Measurements from ENCODE around the gene TOR1A. TPM values are rescaled to one million over a fixed set of nuclear protein-coding genes. Genes with fewer than 3 reads are reported as not detected.

The TOR1A gene
- total and polyA plus RNA-seq, 5 donors, result 16.1 to 22.4 (median 18.8) TPM

DNA sequence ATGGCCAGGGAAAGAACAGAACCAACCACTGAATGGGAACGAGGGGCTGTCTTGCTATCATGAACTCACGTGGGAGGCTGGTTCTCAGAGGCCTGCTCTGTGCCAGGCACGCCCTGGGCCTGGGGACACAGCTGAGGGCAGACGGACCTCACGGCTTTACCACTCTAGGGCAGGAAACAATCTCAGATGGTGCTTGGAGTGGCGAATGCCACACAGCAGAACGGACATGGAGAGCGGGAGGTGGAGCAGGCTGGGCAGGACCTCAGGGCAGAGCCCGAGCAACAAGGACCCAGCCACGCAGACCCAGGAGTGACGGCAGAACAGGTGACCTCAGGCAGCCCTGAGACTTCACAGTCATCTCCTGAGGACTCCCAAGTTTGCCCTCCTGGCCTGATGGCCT lies 8.7 kb downstream of the TOR1A start:
- no peak overlapping the region for H3K27ac ChIP-seq (ENCODE audit: low read length)
- WGBS, result 84% methylated on average over 11 of the region's 11 CpGs
- H3K4me1 ChIP-seq (ENCODE audit: control insufficient read depth, insufficient read depth, low read length), result no peaks in the 10 kb centered on the region
- ATAC-seq (peak in 1 of 2 donors; percentile 26), DNase-seq (no peak)
- H3K27me3 ChIP-seq (ENCODE audit: control insufficient read depth, insufficient read depth), result no peaks in the 10 kb centered on the region
- no peaks in the 10 kb centered on the region for H3K9me3 ChIP-seq (ENCODE audit: control insufficient read depth, low read length)
- H3K4me3 ChIP-seq (ENCODE audit: low read length), result no peak overlapping the region
- intact Hi-C loops (cut with DNase I), result no loop called here

DNA sequence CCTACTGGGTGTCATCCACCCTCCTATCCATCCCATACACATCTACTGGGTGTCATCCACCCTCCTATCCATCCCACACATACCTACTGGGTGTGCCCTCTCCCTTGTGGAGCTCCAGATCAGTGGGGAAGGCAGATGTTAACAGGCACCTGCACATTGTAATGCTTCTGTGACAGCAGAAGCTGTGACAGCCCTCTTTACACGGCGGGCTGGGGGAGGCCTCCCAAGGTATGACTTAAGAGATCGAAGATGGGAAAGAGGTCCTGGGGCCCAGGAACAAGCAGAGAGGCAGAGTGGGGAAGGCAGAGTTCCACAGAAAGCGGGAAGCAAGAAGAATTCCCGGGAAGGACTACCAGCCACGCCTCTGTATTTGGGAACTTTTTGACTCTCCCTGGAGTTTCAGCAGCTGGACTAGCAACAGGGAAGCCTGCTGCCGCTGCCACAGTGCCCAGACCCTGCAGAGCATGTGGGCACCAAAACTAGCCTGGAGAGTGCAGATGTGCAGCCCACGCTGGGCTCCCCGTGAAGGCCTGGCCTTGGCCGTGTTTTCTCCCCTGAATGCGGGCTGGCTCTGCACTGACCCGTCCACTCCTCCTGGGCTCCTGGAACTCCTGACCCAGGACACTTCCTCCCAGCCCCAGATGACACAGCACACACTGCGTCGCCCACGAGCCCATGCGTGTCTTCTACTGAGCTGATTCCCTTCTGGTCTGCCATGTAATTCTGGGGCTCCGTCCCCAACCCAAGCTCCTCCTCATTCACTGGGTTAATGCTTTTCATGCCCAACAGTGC lies 9.3 kb downstream of the TOR1A start:
- Histone ChIP-seq H3K4me1 (ENCODE audit: control insufficient read depth, insufficient read depth, low read length) (no peaks in the 10 kb centered on the region), H3K27me3 (ENCODE audit: control insufficient read depth, insufficient read depth) (no peaks in the 10 kb centered on the region), H3K27ac (ENCODE audit: low read length) (no peak overlapping the region), H3K4me3 (ENCODE audit: low read length) (no peak overlapping the region), H3K9me3 (ENCODE audit: control insufficient read depth, low read length) (no peaks in the 10 kb centered on the region)
- DNase-seq (no peak), ATAC-seq (peak in 1 of 2 donors; percentile 17)
- 84% methylated on average over 17 of the region's 17 CpGs for WGBS
- intact Hi-C loops (cut with DNase I), result no loop called here

DNA sequence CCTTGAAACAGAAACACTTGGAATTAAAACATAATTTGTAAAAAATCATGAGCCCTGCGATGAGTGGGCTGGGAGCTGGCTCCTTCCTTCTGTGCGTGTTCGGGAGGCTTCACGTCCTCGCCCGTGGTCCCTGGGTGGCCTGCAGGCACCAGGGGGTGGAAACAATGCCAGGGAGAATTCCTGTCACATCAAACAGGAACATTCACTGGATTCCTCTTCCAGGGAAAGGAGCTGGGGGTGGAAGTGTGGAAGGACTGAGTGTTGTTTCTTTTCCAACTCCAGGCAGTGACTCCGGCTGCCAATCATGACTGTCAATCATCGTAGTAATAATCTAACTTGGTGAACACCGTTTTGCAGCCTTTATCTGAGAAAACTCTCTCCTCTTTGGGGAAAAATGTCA lies 10.3 kb downstream of the TOR1A start:
- no peak for DNase-seq
- WGBS, result 81% methylated on average over 9 of the region's 9 CpGs
- intact Hi-C loops (cut with DNase I), result no loop called here

DNA sequence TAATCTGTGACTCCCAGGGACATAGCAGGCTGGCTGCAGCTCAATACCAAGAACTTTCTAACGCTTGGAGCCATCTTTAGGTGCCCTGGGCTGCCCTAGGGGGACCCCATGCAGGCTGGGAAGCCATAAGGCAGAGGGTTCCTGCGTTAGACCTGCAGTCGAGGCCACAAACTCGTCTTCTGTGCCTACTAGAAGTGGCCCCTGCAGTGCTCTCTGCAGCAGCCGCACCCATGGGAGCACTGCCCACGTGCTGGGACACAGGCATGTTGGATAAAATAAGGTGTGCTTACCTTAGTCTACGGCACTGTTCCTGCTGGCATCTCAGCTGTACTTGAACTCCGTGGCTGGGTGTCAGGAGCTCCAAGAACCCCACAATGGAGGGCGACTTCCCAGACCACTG lies 11.6 kb downstream of the TOR1A start:
- no peaks in the 10 kb centered on the region for H3K9me3 ChIP-seq (ENCODE audit: control insufficient read depth, low read length)
- no peak overlapping the region for H3K4me3 ChIP-seq (ENCODE audit: low read length)
- intact Hi-C loops (cut with DNase I), result no loop called here
- no peak overlapping the region for H3K27ac ChIP-seq (ENCODE audit: low read length)
- no peak for ATAC-seq
- no peaks in the 10 kb centered on the region for H3K27me3 ChIP-seq (ENCODE audit: control insufficient read depth, insufficient read depth)
- H3K4me1 ChIP-seq (ENCODE audit: control insufficient read depth, insufficient read depth, low read length), result no peaks in the 10 kb centered on the region
- no peak for DNase-seq
- 88% methylated on average over 9 of the region's 9 CpGs for WGBS

More for the DNA sequence above, 10.3 kb downstream of the TOR1A start:
- H3K27ac ChIP-seq (ENCODE audit: low read length), result no peak overlapping the region
- H3K9me3 ChIP-seq (ENCODE audit: control insufficient read depth, low read length), result no peaks in the 10 kb centered on the region
- ATAC-seq, result no peak
- H3K4me1 ChIP-seq (ENCODE audit: control insufficient read depth, insufficient read depth, low read length), result no peaks in the 10 kb centered on the region
- no peak overlapping the region for H3K4me3 ChIP-seq (ENCODE audit: low read length)
- no peaks in the 10 kb centered on the region for H3K27me3 ChIP-seq (ENCODE audit: control insufficient read depth, insufficient read depth)

DNA sequence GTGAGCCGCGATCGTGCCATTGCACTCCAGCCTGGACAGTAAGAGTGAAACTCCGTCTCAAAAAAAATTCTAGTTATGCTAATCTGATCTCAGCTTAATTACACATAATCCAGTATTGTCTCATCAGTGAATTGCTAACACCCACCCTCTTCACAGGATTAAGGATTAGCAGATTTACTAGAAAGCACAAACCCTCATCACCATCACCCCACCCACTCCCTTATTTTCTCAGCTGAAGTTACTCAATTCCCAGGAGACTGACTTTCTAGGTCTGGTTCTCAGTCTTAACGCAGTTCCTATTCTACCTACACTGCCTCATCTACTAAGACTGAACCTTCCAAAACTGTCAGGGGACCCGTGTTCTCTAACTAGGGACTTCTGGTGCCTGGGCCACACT lies 12.0 kb downstream of the TOR1A start:
- WGBS, result 87% methylated on average over 6 of the region's 6 CpGs
- H3K27me3 ChIP-seq (ENCODE audit: control insufficient read depth, insufficient read depth), result no peaks in the 10 kb centered on the region
- intact Hi-C loops (cut with DNase I), result no loop called here
- ATAC-seq (no peak), DNase-seq (no peak)
- no peaks in the 10 kb centered on the region for H3K9me3 ChIP-seq (ENCODE audit: control insufficient read depth, low read length)
- no peak overlapping the region for H3K4me3 ChIP-seq (ENCODE audit: low read length)
- no peak overlapping the region for H3K27ac ChIP-seq (ENCODE audit: low read length)
- no peaks in the 10 kb centered on the region for H3K4me1 ChIP-seq (ENCODE audit: control insufficient read depth, insufficient read depth, low read length)

DNA sequence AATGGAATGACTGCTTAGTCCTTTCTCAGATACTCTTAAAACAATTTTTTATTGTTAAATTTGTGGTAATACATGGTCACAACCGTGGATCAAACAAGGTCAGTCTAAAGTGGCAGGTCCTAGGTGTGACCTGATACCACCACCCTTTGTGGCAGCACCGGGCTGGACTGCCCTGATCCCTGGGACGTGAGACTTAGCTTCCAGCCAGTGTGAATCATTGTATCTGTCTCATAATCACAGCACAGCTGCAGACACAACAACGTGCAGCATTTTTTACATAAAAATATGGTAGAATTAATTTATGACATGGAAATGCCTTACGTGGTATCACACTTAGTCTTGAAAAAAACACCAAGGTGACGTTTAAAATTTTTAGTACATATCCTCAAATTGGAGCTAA lies 13.1 kb downstream of the TOR1A start:
- no peak for DNase-seq
- no peaks in the 10 kb centered on the region for H3K9me3 ChIP-seq (ENCODE audit: control insufficient read depth, low read length)

DNA sequence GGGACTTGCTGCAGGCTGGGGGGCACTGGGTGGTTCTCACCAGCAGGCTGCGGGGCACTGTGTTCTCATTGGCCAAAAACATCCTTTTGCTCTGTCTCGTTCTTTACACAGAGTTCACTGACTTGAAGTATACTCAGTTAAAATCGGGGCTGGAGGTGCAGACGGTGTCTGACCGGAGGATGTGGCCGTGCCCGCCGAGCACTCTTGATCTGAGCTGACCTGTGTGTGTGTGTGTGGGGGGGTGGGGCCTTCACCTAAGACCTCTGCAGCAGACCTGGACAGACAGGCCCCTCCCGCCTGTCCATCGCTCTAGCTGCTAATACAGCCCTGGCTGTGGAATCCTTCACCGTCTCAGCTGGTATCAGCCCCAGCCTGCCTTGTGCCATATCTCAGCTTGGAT lies 13.8 kb downstream of the TOR1A start:
- WGBS, result 85% methylated on average over 11 of the region's 11 CpGs
- intact Hi-C loops (cut with DNase I), result no loop called here
- H3K4me3 ChIP-seq (ENCODE audit: low read length), result no peak overlapping the region
- H3K9me3 ChIP-seq (ENCODE audit: control insufficient read depth, low read length), result no peaks in the 10 kb centered on the region
- no peak for ATAC-seq
- no peaks in the 10 kb centered on the region for H3K4me1 ChIP-seq (ENCODE audit: control insufficient read depth, insufficient read depth, low read length)
- H3K27me3 ChIP-seq (ENCODE audit: control insufficient read depth, insufficient read depth), result no peaks in the 10 kb centered on the region
- H3K27ac ChIP-seq (ENCODE audit: low read length), result no peak overlapping the region
- DNase-seq, result no peak

More for the DNA sequence above, 13.1 kb downstream of the TOR1A start:
- no peak overlapping the region for H3K4me3 ChIP-seq (ENCODE audit: low read length)
- H3K4me1 ChIP-seq (ENCODE audit: control insufficient read depth, insufficient read depth, low read length), result no peaks in the 10 kb centered on the region
- no peak for ATAC-seq
- WGBS, result 83% methylated on average over 6 of the region's 6 CpGs
- intact Hi-C loops (cut with DNase I), result no loop called here
- no peaks in the 10 kb centered on the region for H3K27me3 ChIP-seq (ENCODE audit: control insufficient read depth, insufficient read depth)
- no peak overlapping the region for H3K27ac ChIP-seq (ENCODE audit: low read length)

DNA sequence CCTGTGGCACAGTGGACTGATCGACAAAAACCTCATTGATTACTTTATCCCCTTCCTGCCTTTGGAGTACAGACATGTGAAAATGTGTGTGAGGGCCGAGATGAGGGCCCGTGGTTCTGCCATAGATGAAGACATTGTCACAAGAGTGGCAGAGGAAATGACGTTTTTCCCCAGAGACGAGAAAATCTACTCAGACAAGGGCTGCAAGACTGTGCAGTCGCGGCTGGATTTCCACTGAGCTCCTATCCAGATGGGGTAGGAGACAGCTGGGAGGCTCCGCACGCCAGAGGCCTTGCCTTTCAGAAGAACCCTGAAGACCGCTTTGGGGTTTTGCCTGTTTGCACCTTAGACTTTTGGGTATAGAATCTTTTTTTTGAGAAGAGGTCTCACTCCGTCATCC lies 14.6 kb downstream of the TOR1A start:
- Histone ChIP-seq H3K27ac (ENCODE audit: low read length) (no peak overlapping the region), H3K4me1 (ENCODE audit: control insufficient read depth, insufficient read depth, low read length) (no peaks in the 10 kb centered on the region), H3K4me3 (ENCODE audit: low read length) (no peak overlapping the region), H3K9me3 (ENCODE audit: control insufficient read depth, low read length) (no peaks in the 10 kb centered on the region), H3K27me3 (ENCODE audit: control insufficient read depth, insufficient read depth) (no peaks in the 10 kb centered on the region)
- DNase-seq, result no peak
- intact Hi-C loops (cut with DNase I), result no loop called here
- 80% methylated on average over 11 of the region's 11 CpGs for WGBS
- ATAC-seq, result no peak

DNA sequence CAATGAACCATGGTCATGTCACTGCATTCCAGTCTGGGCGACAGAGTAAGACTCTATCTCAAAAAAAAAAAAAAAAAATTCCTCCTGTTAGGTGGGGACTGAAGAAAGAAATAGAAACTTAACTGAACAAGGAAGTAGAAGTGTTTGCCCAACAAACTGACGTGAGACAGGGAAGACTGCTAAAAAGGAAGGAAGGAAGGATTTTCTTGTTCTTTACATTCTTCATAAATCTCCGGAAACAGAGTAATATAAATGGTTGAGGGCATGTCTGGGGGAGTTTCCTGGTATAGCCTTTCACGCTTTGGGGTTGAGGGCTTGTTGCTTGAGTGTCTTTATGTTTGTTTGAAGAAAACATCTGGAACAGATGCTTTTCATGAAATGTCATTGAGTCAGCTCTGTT lies 17.9 kb downstream of the TOR1A start:
- ATAC-seq (no peak), DNase-seq (no peak)
- H3K27ac ChIP-seq (ENCODE audit: low read length), result no peak overlapping the region
- 72% methylated on average over 4 of the region's 4 CpGs for WGBS
- H3K9me3 ChIP-seq (ENCODE audit: control insufficient read depth, low read length), result no peaks in the 10 kb centered on the region
- no peaks in the 10 kb centered on the region for H3K27me3 ChIP-seq (ENCODE audit: control insufficient read depth, insufficient read depth)
- intact Hi-C loops (cut with DNase I), result no loop called here
- no peak overlapping the region for H3K4me3 ChIP-seq (ENCODE audit: low read length)
- H3K4me1 ChIP-seq (ENCODE audit: control insufficient read depth, insufficient read depth, low read length), result peaks cover 6% of the 10 kb centered on the region

DNA sequence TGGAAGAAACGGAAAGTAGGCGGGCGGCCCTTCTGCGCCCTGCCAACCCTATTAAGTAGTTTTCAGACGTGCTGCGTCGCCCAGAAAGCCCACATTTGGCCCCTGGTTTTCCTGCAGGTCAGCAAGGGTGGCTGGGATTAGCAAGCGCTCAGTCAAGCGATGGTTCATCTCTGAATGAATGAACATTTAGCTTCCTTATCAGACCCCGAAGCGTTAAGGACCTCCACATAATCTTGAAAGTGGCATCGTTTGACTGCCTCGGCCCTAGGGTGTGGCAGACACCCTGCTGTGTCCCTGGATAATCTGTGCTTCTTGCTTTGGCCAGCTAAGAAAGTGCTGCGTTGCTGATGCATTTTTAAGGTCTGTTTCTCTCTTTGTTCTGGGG lies 20.3 kb downstream of the TOR1A start:
- no peak for DNase-seq
- intact Hi-C loops (cut with DNase I), result no loop called here
- no peaks in the 10 kb centered on the region for H3K27me3 ChIP-seq (ENCODE audit: control insufficient read depth, insufficient read depth)
- peaks cover 6% of the 10 kb centered on the region for H3K4me1 ChIP-seq (ENCODE audit: control insufficient read depth, insufficient read depth, low read length)
- WGBS, result 1% methylated on average over 14 of the region's 14 CpGs
- H3K27ac ChIP-seq (ENCODE audit: low read length), result peak overlapping the region; percentile 26
- H3K9me3 ChIP-seq (ENCODE audit: control insufficient read depth, low read length), result no peaks in the 10 kb centered on the region
- H3K4me3 ChIP-seq (ENCODE audit: low read length), result peak overlapping the region; percentile 91
- no peak for ATAC-seq

DNA sequence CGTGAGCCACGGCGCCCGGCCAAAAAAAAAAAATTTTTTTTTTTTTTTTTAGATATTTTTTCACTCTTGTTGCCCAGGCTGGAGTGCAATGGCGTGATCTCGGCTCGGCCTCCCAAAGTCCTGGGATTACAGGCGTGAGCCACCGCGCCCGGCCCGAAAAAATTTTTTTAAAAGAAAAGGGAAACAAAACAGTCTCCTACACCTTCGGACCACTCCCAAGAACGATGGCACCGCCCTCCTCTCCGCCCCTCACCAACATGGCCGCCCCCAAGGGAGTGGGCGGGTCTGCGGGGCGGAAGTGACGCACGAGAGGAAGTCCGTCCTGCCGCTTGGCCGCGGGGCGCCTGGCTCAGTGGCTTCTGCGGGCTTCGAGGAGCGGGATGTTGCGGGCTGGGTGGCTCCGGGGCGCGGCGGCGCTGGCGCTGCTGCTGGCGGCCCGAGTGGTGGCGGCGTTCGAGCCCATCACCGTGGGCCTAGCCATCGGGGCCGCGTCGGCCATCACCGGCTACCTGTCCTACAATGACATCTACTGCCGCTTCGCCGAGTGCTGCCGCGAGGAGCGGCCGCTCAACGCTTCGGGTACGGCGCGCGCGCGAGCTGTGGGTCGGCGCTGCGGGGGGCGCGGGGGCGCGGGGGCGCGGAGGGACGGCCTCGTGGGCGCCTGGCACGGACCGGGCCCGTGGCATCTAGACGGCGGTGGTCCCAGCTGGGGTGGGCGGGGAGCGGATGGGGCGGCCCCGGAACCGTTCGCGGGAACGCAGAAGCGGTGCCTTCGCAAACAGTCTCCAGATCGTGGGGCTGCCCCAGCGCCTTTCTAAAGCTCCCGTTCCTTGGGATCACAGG lies 20.9 kb downstream of the TOR1A start, which contains the start of gene TOR1B:
TOR1B (plus strand) TSS at position 352 of the 843 bp plus-strand sequence; CDS start at position 381, 29 bp downstream.
- Histone ChIP-seq H3K9me3 (ENCODE audit: control insufficient read depth, low read length) (no peaks in the 10 kb centered on the region), H3K27ac (ENCODE audit: low read length) (peak within 1 kb of the TSS; percentile 79), H3K4me3 (ENCODE audit: low read length) (peak within 1 kb of the TSS; percentile 91), H3K27me3 (ENCODE audit: control insufficient read depth, insufficient read depth) (no peaks in the 10 kb centered on the region), H3K4me1 (ENCODE audit: control insufficient read depth, insufficient read depth, low read length) (peaks cover 6% of the 10 kb centered on the region)
- intact Hi-C loops (cut with DNase I), result no loop called here
- ATAC-seq (peak; percentile 98), DNase-seq (peak; percentile 96 to 99 (median 98))
- WGBS, result under 1% methylated on average over 93 of the region's 93 CpGs
